Kidney (tissue), 14 donors: ENCODE data around the gene EMP2. TPM values are rescaled to one million over a fixed set of nuclear protein-coding genes. Genes with fewer than 3 reads are reported as not detected.

Experiments
- DNase-seq, 5 donors: peaks; one replicate each; pipeline ENCODE4 v3.0.0-alpha.2; 2013 to 2020
- FAIRE-seq: peaks from 2 replicates; lab custom pipeline; 2012; peaks lifted over from hg19 to GRCh38; lab: Jason Lieb, UNC
- H3K27ac ChIP-seq, 2 donors: one replicate each; pipeline ENCODE4 v1.7.0; 2013; ENCODE audit warnings: low read depth in 2 of 2, low read length in 2 of 2, inconsistent platforms in 1 of 2
- H3K27me3 ChIP-seq: one replicate; pipeline ENCODE4 v1.7.1; 2013; ENCODE audit warnings: low read length, inconsistent platforms; ENCODE audit not compliant: control insufficient read depth, insufficient read depth
- H3K36me3 ChIP-seq, 3 donors: one replicate each; pipeline versions ENCODE4 v1.7.0 to v1.7.1; 2013; ENCODE audit warnings: low read length in 3 of 3, control low read depth in 1 of 3, inconsistent platforms in 1 of 3; ENCODE audit not compliant: insufficient read depth in 3 of 3, control insufficient read depth in 2 of 3
- H3K4me1 ChIP-seq, 3 donors: one replicate each; pipeline versions ENCODE4 v1.7.0 to v1.7.1; 2013; ENCODE audit warnings: low read length in 3 of 3, inconsistent platforms in 1 of 3, low read depth in 1 of 3; ENCODE audit not compliant: control insufficient read depth in 2 of 3, insufficient read depth in 2 of 3
- H3K4me3 ChIP-seq, 3 donors: one replicate each; pipeline versions ENCODE4 v1.7.0 to v1.8.1; 2013; ENCODE audit warnings: low read length in 3 of 3, control low read depth in 1 of 3, inconsistent platforms in 1 of 3
- H3K9ac ChIP-seq, 3 donors: one replicate each; pipeline versions ENCODE4 v1.7.0 to v1.7.1; 2013; ENCODE audit warnings: low read length in 3 of 3, control low read depth in 1 of 3, inconsistent platforms in 1 of 3
- H3K9me3 ChIP-seq, 3 donors: one replicate each; pipeline versions ENCODE4 v1.7.0 to v1.7.1; 2013; ENCODE audit warnings: low read length in 3 of 3, control low read depth in 1 of 3, inconsistent platforms in 1 of 3; ENCODE audit not compliant: control insufficient read depth in 2 of 3, insufficient read depth in 1 of 3
- intact Hi-C: fragments of 100-400 bp; cut with DNase I; formaldehyde crosslinking; loops from one replicate; pipeline ENCODE4 v1.11.1; 2022
- polyA plus RNA-seq: library from polyadenylated mRNA; stranded (reverse); fragments of 350-450 nt; fragmentation: Illumina TruSeq; extraction: RNeasy Lipid Tissue Mini Kit (QIAGEN cat#74804); gene quantifications from one replicate; pipeline ENCODE4 v1.2.3, GENCODE V29; 2014; ENCODE audit warnings: low read depth, low replicate concordance; ENCODE audit not compliant: insufficient read depth
- total RNA-seq: library from RNA; stranded (reverse); fragmentation: NEBNext Ultra II Directional; extraction: Animal tissue kit (Norgen Biotek cat#: 25700); gene quantifications from one replicate; pipeline ENCODE4 v1.2.1, GENCODE V29; 2021
- TF ChIP-seq, protein P1 (sequence below): IDR thresholded peaks from 3 replicates; pipeline ENCODE4 v1.5.1; 2012; ENCODE audit warnings: mild to moderate bottlenecking, moderate library complexity, borderline replicate concordance; ENCODE audit not compliant: insufficient read depth; ENCODE audit errors: extremely low read depth
- donor health status: control.
- donor health status: control.
- donor health status: control.
- donor health status: control.
- donor health status: control.
- donor health status: DM: yes; HTN: yes; CAD: no.
- donor health status: Normal renal cell carcinoma (clear cell type).

The EMP2 gene
- total and polyA plus RNA-seq, 2 donors from 2014 or later = 14.5 to 25.8 TPM

DNA sequence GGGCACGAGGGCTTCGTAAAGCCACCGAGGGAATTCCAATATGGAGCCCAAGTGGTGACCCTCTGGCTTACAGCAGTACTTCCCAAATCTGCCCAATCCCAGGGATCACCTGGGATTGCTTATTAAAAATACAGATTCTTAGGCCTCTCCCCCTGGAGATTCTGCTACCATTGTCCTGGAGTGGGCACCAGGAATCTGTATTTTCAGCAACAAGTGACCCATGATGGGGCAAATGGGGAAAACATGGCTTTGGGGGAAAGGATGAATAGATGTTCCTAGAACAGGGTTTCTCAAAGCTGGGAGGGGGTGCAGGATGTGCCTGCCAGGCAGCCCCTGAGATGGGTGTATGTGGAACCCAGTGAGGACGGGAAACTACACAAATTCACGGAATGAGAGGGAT is 40.6 kb downstream of the EMP2 start:
- DNase-seq (no peak), FAIRE-seq (no peak)
- no peak overlapping the region for H3K4me3 ChIP-seq
- TF ChIP-seq, protein P1, sequence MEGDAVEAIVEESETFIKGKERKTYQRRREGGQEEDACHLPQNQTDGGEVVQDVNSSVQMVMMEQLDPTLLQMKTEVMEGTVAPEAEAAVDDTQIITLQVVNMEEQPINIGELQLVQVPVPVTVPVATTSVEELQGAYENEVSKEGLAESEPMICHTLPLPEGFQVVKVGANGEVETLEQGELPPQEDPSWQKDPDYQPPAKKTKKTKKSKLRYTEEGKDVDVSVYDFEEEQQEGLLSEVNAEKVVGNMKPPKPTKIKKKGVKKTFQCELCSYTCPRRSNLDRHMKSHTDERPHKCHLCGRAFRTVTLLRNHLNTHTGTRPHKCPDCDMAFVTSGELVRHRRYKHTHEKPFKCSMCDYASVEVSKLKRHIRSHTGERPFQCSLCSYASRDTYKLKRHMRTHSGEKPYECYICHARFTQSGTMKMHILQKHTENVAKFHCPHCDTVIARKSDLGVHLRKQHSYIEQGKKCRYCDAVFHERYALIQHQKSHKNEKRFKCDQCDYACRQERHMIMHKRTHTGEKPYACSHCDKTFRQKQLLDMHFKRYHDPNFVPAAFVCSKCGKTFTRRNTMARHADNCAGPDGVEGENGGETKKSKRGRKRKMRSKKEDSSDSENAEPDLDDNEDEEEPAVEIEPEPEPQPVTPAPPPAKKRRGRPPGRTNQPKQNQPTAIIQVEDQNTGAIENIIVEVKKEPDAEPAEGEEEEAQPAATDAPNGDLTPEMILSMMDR = no peak
- no peak overlapping the region for H3K27ac ChIP-seq
- H3K36me3 ChIP-seq = no peaks in the 10 kb centered on the region
- intact Hi-C loops = no loop called here
- no peaks in the 10 kb centered on the region for H3K27me3 ChIP-seq
- H3K4me1 ChIP-seq = no peaks in the 10 kb centered on the region
- H3K9me3 ChIP-seq = no peaks in the 10 kb centered on the region
- H3K9ac ChIP-seq = no peak overlapping the region

DNA sequence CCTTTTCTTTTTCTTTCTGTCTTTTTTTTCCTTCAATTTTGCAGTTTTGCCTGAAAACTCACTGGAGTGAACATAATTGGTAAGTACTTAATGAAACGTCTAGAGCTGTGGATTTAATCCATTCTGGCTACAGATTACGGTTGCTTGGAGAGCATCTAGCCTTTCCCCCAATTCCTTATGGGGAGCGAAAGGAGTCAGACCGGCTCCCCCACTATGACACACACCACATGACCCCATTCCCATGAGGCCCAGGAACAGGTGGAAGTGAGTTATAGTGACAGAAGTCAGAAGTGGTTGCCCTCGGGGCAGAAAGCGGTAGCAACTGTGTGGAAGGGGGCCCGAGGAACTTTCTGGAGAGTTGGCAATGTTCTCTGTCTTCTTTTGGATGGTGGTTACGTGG is 41.2 kb downstream of the EMP2 start:
- DNase-seq (peak in 3 of 5 donors; percentile 45 to 64 (median 47)), FAIRE-seq (no peak)
- no peak overlapping the region for H3K27ac ChIP-seq
- no peak overlapping the region for H3K9ac ChIP-seq
- intact Hi-C loops = no loop called here
- TF ChIP-seq, protein P1 = no peak
- H3K4me3 ChIP-seq = no peak overlapping the region
- no peaks in the 10 kb centered on the region for H3K27me3 ChIP-seq
- H3K4me1 ChIP-seq = no peaks in the 10 kb centered on the region
- no peaks in the 10 kb centered on the region for H3K9me3 ChIP-seq
- no peaks in the 10 kb centered on the region for H3K36me3 ChIP-seq

DNA sequence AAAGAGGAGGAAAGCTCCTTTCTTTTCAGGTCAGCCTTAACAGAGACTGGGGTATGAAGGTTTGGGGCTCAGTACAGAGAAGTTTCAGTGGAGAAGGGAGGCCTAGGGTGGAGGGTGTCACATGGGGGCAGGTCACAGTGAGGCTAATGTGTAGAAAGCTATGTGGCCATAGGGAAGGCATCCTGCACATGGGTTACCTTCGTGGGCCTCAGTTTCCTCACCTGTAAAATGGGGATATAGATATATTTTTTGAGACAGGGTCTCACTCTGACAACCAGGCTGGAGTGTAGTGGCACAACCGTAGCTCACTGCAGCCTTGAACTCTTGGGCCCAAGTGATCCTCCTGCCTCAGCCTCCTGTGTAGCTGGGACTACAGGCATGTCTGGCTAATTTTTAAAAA is 41.8 kb downstream of the EMP2 start:
- Histone ChIP-seq H3K4me1 (no peaks in the 10 kb centered on the region), H3K9me3 (no peaks in the 10 kb centered on the region), H3K9ac (no peak overlapping the region), H3K36me3 (no peaks in the 10 kb centered on the region), H3K27ac (no peak overlapping the region), H3K4me3 (no peak overlapping the region), H3K27me3 (no peaks in the 10 kb centered on the region)
- intact Hi-C loops = no loop called here
- DNase-seq (no peak), FAIRE-seq (no peak)
- TF ChIP-seq, protein P1 = no peak

DNA sequence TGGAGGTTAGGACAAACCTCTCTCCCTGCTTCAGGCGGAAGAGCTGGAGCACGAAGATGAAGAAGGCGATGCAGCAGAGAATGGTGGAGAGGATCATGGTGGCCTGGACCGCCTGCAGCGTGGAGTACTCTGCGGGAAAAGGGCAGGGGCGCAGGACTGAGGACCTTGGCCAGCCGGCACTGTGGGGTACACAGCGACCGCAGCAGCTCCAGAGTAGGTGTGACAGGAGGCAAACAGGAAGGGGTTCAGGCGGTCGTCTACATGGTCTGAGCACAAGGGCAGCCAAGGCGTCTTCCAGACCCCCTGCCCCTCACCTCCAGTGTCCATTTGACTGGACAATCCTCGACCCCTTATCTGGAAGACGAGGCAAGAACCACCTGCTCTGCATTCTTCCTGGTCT is 42.5 kb downstream of the EMP2 start:
- H3K4me1 ChIP-seq = no peaks in the 10 kb centered on the region
- no peak for FAIRE-seq
- no peak for DNase-seq
- H3K36me3 ChIP-seq = no peaks in the 10 kb centered on the region
- H3K27ac ChIP-seq = no peak overlapping the region
- H3K27me3 ChIP-seq = no peaks in the 10 kb centered on the region
- TF ChIP-seq, protein P1 = no peak
- intact Hi-C loops = no loop called here
- no peaks in the 10 kb centered on the region for H3K9me3 ChIP-seq
- no peak overlapping the region for H3K9ac ChIP-seq
- H3K4me3 ChIP-seq = no peak overlapping the region
